Activated CD8-positive, alpha-beta memory T cell treated with anti-CD3 and anti-CD28 coated beads, Interleukin-2, amount 50 U/mL, for 48 hours (primary cell): ENCODE data around the gene METTL9.
"Not testable (repeated sequence)": the region's sequence is repeated elsewhere in the genome, so short reads cannot be mapped to it uniquely, and the experiment has no call there.

ENCODE experiments used
- DNase-seq: peaks from one replicate; pipeline ENCODE4 v3.0.0-alpha.2; 2020

METTL9 gene

GRCh38 chr16:21599122-21600030 is at the start of gene METTL9:
Gene METTL9 (plus strand): TSS chr16:21599577. CDS start chr16:21599734, 157 bp downstream.
- DNase-seq = peak; percentile 96

GRCh38 chr16:21549975-21550374 is 49.4 kb upstream of the METTL9 start:
- DNase-seq = not testable (repeated sequence)

- DNase-seq = not testable (repeated sequence)
Observed at GRCh38 chr16:21550435-21550834, 48.9 kb upstream of the METTL9 start.

GRCh38 chr16:21551076-21551475 is 48.3 kb upstream of the METTL9 start:
- DNase-seq = not testable (repeated sequence)

- DNase-seq = not testable (repeated sequence)
Observed at GRCh38 chr16:21551600-21551999, 47.8 kb upstream of the METTL9 start.

GRCh38 chr16:21553481-21554296 is 45.7 kb upstream of the METTL9 start:
- not testable (repeated sequence) for DNase-seq

- DNase-seq = peak; percentile 98
Observed at GRCh38 chr16:21554795-21555585, 44.4 kb upstream of the METTL9 start.

- DNase-seq = not testable (repeated sequence)
Observed at GRCh38 chr16:21555621-21556020, 43.8 kb upstream of the METTL9 start.

- not testable (repeated sequence) for DNase-seq
Observed at GRCh38 chr16:21556026-21556595, 43.3 kb upstream of the METTL9 start.

GRCh38 chr16:21556651-21557241 is 42.6 kb upstream of the METTL9 start:
- DNase-seq = not testable (repeated sequence)

GRCh38 chr16:21560462-21560861 is 38.9 kb upstream of the METTL9 start:
- no peak for DNase-seq

- no peak for DNase-seq
Observed at GRCh38 chr16:21563676-21564075, 35.7 kb upstream of the METTL9 start.

- DNase-seq = not testable (repeated sequence)
Observed at GRCh38 chr16:21564367-21564766, 35.0 kb upstream of the METTL9 start.

- DNase-seq = no peak
Observed at GRCh38 chr16:21565507-21565860, 33.9 kb upstream of the METTL9 start.

GRCh38 chr16:21565861-21566669 is 33.3 kb upstream of the METTL9 start:
- peak; percentile 22 for DNase-seq

GRCh38 chr16:21566891-21567414 is 32.4 kb upstream of the METTL9 start:
- DNase-seq = peak; percentile 48

- not testable (repeated sequence) for DNase-seq
Observed at GRCh38 chr16:21567496-21567895, 31.9 kb upstream of the METTL9 start.

- peak; percentile 39 for DNase-seq
Observed at GRCh38 chr16:21568502-21569189, 30.7 kb upstream of the METTL9 start.

- no peak for DNase-seq
Observed at GRCh38 chr16:21570676-21571017, 28.7 kb upstream of the METTL9 start.

GRCh38 chr16:21573506-21573905 is 25.9 kb upstream of the METTL9 start:
- DNase-seq = peak; percentile 15
